T47D (cell line): ENCODE measurements around the gene ATXN1.

Experiments
- DNase-seq, 2 experiments: peaks; one replicate each; pipeline versions ENCODE4 v3.0.0 to v3.0.0-alpha.2; 2011 to 2012; ENCODE audit warnings: low read depth in 1 of 2, low spot score in 1 of 2
- JUND ChIP-seq: IDR thresholded peaks from 2 replicates; pipeline ENCODE4 v1.6.1; 2012; ENCODE audit warnings: low read depth
- in situ Hi-C: cut with HindIII; loops from 2 replicates; pipeline ENCODE4 v1.10.0; 2016; ENCODE audit warnings: low sequenced_read_pairs, low pct_unique_long_range_greater_than_20kb

The ATXN1 gene

DNA sequence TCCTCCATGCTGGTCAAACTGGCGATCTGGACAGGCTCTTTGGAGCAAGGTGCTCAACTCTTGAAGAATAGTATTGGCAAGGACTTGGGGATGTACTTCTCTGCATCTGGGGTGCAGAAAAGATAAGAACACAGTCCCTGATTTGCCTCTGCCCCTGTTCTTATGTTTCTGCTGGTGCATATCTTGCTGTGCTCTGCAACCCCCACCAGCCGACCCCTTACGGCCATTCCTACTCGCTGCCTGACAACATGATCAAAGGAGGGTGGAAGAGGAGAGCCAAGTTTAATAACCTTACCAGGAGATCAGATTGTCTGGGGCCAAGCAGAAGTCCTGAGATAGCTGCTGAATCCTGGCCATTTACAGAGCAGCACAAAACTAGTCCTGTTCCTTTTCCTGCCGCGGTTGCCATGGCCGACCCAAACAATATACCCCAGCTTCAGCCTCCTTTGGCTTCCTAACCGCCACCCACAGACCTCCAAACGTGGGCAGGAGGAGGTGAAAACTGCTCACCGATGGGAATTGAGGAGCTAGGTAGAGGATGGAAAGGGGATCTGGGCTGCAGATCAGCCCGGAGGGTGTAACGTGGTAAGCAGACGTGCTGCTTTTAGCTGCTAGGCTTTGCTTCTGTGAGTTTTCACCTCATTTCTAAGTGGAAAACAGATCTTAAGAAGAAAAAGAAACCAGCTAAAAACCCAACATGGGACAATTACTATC is 60.9 kb downstream of the ATXN1 start:
- in situ Hi-C loops: no loop called here
- DNase-seq: no peak
- no peak for TF ChIP-seq JUND

DNA sequence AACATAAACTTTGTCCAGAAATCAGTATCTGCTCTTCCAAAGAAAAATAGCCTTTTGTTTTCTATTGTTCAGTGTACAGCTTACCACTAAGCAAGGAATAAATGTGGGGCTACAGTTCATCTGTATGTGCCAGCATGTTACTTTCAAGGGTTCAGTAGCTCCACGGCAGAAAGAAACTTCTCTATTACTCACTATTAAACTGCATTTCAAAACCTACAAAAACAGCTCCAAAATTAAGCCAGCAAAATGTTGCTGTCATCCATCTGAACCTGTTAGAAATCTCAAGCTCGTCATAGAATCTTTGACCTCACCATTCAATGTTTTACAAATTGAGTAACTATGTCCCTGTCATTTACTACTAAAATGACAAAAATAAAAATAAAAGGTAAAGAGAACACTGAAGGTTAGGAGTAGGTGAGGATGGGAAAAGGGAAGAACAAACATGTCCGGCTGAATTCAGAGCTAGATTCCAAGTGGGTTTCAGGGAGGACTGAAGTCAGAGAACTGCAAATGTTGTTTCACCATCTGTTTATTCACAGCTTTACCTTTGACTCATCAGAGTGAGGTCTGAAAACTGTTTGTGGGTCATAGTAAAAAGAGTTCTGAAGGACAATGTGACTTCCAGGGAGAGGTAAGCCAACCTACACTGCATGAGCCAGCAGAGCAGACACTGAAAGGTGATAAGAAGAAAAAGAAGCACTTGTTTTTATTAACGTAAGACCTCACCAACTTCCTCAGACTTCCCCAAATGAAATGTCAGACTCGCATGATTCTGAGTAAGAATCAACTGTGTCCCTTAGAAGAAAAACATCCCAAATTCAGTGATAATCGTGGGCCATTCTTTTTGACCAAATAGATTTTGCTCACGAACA is 62.0 kb downstream of the ATXN1 start:
- in situ Hi-C loops: no loop called here
- TF ChIP-seq JUND: no peak
- no peak for DNase-seq

DNA sequence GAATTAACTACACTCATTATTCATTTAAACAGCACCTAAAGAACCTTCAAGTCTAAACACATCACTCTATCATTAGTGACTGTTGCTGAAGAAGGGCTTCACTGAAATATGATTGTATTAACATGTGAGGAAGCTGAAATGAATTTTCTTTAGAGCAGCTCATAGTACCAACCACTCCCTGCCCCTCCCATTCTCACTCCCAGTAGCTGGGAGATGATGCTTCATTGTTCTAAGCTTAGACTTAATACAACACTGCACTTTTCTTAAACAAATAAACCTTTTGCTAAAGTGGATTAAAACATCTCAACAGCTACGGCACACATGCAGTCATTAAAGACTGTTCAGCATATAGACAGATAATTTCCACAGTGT is 63.1 kb downstream of the ATXN1 start:
- no peak for TF ChIP-seq JUND
- in situ Hi-C loops: no loop called here
- DNase-seq: no peak

DNA sequence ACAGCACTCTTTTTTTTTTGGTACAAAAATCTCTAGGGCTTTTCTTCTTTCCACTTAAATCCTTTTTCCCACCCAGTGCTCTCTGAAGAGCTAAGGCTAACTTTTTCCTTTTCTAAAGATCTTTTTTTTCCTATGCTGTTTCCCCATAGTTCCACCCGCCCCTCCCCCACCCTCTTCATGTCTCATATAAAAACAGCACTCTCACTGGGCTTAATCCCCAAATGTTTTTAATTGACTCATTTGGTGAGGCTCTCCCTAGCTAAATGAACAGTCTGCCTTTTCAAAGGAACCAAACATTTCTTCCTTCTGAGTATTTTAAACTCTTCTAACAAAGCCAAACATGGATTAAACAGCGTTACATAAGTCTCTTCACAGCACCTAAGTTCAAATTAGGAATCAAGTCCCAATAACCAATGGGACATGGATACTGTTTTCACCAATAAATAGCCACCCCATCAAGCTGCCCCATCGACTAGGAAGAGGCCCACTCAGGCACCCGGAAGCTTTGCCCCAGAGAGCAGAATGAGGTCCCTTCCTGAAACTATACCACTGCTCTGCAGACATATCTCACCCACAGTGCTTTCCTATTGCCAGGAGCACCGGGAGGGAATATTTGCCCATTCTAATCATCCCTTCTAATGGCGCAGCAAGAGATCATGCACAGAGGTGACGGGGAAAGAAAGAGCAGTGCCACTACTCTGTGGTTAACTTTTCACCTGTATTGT is 63.7 kb downstream of the ATXN1 start:
- in situ Hi-C loops: no loop called here
- TF ChIP-seq JUND: no peak
- DNase-seq: no peak

DNA sequence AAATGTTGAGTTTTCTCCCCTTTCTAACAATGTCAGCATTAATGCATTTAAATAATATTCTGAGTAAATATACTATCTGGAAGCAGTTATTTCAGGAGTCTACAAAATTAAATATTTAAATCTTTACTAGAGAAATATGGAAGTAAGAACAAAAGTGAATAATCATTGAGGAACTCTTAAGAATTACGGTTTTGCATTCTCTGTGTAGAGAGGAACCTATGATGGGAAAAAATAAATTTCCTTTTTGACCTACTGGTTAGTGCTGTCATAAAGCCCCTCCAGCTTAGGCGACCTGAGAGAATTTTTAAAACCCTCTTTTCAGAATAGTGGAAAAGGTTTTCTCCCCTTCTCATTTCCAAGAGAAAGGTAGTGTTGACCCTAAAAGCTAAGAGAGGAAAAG is 64.8 kb downstream of the ATXN1 start:
- no peak for DNase-seq
- no peak for TF ChIP-seq JUND
- in situ Hi-C loops: no loop called here

DNA sequence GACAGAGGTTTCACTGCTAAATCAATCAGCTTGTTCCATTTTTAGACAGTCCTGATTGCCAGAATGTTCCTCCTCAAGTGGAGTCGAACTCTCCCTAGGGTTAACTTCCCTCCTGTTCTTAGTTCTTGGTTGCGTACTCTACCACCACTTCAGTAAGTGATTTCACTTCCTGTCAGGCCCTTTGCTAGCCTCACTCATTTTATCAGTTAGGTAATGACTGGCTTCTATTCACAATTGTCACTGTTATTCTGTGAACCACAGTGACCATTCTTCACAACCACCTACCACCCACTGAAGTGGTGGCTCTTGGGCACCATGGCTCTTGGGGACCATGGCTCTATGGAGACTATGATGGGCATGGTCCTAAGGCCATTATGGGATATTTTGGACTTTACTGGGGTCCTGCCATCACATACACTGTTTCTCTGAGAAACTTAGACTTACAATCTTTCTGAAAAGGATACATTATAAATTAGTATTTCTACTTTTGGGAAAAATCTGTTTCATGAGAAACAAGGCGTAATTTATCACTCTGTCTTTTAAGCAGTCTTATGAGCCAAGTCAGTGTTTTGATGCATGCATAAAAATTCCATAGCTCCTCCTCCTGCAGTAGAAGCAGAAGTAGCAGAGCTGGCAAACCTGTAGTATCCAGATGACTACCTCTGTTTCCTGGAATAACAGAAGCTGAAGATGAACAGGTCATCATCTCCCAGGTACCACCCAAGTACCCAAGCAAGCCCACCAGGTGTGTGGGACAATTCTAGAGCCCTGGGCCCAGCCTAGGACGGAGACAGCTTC is 66.3 kb downstream of the ATXN1 start:
- in situ Hi-C loops: no loop called here
- no peak for TF ChIP-seq JUND
- no peak for DNase-seq

DNA sequence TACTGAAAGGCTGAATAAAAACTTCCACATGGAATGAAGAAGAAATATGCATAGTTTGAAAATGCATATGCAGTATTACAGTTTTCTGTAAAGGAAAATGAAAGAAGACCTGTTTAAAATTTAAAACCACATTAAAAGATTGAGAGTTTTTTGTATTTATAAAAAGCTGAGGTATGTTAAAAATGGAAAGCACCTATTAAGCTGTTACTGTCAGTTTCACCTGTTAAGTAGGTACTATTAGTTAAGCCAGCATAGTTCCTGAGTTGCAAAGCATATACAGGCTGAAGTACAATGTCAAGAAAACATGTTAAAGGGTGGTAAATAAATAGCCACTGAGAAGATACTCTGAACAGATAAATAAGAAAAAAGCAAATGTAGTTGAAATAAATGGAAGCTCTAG is 69.9 kb downstream of the ATXN1 start:
- TF ChIP-seq JUND: no peak
- in situ Hi-C loops: no loop called here

DNA sequence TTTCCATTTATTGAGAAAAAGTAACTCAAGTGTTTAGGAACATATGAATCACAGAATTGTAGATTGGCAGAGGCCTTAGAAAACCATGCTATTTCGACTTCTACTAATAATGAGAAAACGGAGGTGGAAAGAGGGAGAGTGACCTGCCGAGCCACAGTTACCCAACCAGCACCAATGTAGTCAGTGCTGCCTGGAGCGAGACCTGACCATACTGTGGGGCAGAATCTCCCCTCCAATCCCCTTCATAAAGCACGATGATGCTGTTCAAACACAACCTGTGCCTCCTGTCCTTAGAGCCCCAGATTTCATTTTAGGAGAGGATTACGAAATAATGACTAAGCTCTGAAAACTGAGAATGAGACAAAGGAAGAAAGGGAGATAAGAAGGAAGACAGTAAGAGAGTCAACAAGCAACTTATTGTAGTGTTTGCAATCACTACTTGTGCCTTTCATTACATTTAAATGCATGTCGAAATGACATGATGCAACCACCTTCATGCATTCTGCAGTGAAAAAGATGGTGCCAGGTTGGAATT is 70.6 kb downstream of the ATXN1 start:
- TF ChIP-seq JUND: no peak
- no peak for DNase-seq
- in situ Hi-C loops: no loop called here

More for the DNA sequence above, 69.9 kb downstream of the ATXN1 start:
- no peak for DNase-seq

DNA sequence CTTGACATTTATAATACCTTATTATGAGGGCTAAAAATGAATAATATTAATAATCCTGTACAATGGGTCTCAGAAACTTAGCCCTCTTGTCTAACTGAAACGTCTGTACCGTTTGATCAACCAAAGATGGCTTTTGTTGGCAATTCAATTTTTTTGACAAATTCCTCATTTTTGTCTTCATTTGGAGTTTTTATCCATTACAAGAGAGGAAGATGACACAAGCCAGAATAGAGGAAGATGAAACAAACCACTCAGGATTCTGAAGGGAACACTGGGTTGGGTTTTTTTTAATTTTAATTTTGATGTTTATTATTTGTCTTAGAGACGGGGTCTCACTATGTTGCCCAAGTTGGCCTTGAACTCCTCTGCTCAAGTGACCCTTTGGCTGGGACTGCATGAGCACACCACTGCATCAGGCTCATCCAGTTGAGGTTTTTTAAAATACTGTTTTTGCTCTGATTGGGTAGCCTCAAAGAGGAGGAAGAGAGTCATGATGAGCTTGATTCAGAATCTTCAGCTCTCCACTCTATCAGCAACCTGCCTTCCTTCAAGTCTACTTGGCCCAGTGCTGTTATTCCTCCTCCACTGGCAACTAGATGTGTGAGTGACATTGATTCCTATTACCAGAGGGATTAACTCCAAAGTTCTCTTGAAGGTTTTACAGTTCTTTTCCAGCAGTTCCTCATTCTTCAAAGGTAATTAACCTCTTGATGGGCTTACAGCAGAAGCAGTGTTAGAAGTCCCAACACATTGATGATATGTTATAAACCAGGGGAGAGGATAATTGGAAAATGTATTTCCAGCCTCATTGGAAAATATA is 71.3 kb downstream of the ATXN1 start:
- TF ChIP-seq JUND: no peak
- no peak for DNase-seq
- in situ Hi-C loops: no loop called here

DNA sequence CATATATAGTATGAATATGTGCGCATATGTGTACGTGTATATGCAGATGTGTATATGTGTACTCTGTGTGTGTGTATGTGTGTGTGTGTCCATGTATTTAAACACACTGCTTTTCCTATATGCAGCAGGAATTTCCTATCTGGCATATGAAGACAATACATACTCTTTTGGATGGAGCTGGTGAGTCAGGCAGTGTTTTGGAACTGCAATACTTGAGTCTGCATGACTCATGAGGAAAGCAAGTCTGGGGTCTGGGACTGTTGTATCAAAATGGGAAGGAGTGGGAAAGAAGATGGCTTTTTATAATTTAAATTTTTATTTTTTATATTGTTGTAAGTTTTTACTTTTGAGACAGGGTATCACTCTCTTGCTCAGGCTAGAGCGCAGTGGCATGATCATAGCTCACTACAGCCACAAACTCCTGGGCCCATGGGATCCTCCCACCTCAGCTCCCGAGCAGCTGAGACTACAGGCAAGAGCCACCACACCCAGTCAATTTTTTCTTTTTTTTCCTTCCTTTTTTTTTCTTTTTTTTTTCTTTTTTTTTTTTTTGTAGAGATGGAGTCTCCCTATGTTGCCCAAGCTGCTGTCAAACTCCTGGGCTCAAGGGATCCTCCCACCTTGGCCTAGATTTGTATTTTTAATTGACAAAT is 72.2 kb downstream of the ATXN1 start:
- in situ Hi-C loops: no loop called here
- TF ChIP-seq JUND: no peak
- no peak for DNase-seq

DNA sequence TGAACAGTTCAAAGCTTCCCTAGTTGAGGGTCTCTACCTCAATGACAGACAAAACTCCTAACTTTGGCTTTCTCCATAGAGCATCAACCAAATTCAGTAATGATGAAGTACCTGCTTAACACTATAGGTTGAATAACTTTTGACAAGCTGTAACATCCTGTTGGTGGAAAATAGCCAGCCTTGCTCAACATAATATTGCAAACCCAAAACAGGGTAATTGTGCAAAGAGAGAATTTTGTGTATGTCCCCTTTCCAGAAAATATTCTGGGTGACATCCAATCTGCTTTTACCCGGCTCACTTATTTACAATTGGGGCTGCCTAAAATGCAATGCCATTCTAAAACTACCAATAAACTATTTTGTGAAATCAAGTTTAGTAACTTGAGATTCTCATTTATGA is 72.8 kb downstream of the ATXN1 start:
- TF ChIP-seq JUND: no peak
- in situ Hi-C loops: no loop called here
- no peak for DNase-seq
